ENCODE measurements around the gene CRY2.

DNA sequence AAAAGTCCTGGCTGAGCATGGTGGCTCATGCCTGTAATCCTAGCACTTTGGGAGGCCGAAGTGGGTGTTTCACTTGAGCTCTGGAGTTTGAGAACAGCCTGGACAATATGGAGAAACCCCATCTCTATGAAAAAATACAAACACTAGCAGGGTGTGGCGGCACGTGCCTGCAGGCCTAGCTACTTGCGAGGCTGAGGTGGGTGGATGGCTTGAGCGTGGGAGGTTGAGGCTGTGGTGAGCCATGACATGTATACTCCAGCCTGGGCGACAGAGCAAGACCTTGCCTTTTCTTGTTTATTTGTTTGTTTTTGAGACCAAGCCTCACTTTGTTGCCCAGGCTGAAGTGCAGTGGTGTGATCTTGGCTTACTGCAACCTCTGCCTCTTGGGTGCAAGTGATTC, 8.1 kb upstream of the CRY2 start:
- no peak for TF ChIP-seq EGR1 (IDR thresholded peaks at IDR 0.05)
- TF ChIP-seq RAD21 (IDR thresholded peaks at IDR 0.05; ENCODE audit: low read depth): no peak
- no peak for TF ChIP-seq CEBPB (IDR thresholded peaks at IDR 0.05)
